ENCODE data around the gene ILDR2.

ILDR2 gene

GRCh38 chr1:166975361-166976129 lies at the start of gene ILDR2:
Gene ILDR2 (minus strand): TSS chr1:166975540. CDS start chr1:166975268, 272 bp downstream.
- peak; percentile 68 for DNase-seq

GRCh38 chr1:167022384-167022783 lies 47.0 kb upstream of the ILDR2 start:
- DNase-seq: no peak

- no peak for DNase-seq
These were observed 40.9 kb upstream of the ILDR2 start for GRCh38 chr1:167016100-167016750.

GRCh38 chr1:167013108-167013929 lies 38.0 kb upstream of the ILDR2 start:
- no peak for DNase-seq

- DNase-seq: no peak
These were observed 37.2 kb upstream of the ILDR2 start for GRCh38 chr1:167012570-167012969.

- DNase-seq: no peak
These were observed 36.3 kb upstream of the ILDR2 start for GRCh38 chr1:167011560-167012191.

GRCh38 chr1:167003711-167004110 lies 28.4 kb upstream of the ILDR2 start:
- DNase-seq: no peak

- no peak for DNase-seq
These were observed 27.0 kb upstream of the ILDR2 start for GRCh38 chr1:167002354-167002753.

- no peak for DNase-seq
These were observed 25.2 kb upstream of the ILDR2 start for GRCh38 chr1:167000546-167000945.

GRCh38 chr1:166999500-167000055 lies 24.2 kb upstream of the ILDR2 start:
- no peak for DNase-seq

GRCh38 chr1:166999075-166999474 lies 23.7 kb upstream of the ILDR2 start:
- DNase-seq: no peak

GRCh38 chr1:166988974-166989515 lies 13.7 kb upstream of the ILDR2 start, which contains the start of gene MAEL:
Gene MAEL (plus strand): TSS chr1:166989280. CDS start chr1:166989353, 73 bp downstream.
- DNase-seq: no peak

GRCh38 chr1:166981589-166981988 lies 6.2 kb upstream of the ILDR2 start:
- no peak for DNase-seq

GRCh38 chr1:166980818-166981217 lies 5.5 kb upstream of the ILDR2 start:
- no peak for DNase-seq

GRCh38 chr1:166980383-166980782 lies 5.0 kb upstream of the ILDR2 start:
- no peak for DNase-seq

GRCh38 chr1:166978821-166979220 lies 3.5 kb upstream of the ILDR2 start:
- no peak for DNase-seq

- no peak for DNase-seq
These were observed 2.6 kb upstream of the ILDR2 start for GRCh38 chr1:166977951-166978350.

GRCh38 chr1:166974647-166975345 lies 544 bp downstream of the ILDR2 start:
- peak; percentile 48 for DNase-seq

- no peak for DNase-seq
These were observed 2.5 kb downstream of the ILDR2 start for GRCh38 chr1:166972826-166973225.

- no peak for DNase-seq
These were observed 3.1 kb downstream of the ILDR2 start for GRCh38 chr1:166972193-166972592.

GRCh38 chr1:166971252-166971651 lies 4.1 kb downstream of the ILDR2 start:
- DNase-seq: no peak
